OCI-LY7 (cell line): ENCODE measurements around the gene IL1RAPL2.

ENCODE experiments used
- CTCF ChIP-seq: fragments of 200-600 bp; sonication (generic); conservative IDR thresholded peaks from 2 replicates; pipeline ENCODE4 v1.5.1; 2014; ENCODE audit warnings: mild to moderate bottlenecking, antibody characterized with exemption, low read length, moderate library complexity, mixed read lengths
- EZH2phosphoT487 ChIP-seq: fragments of 200-600 bp; sonication (generic); IDR thresholded peaks from 2 replicates; pipeline ENCODE4 v1.6.1; 2018; ENCODE audit warnings: low read depth, borderline replicate concordance, mild to moderate bottlenecking, mixed run types, antibody characterized with exemption, low read length, moderate library complexity, mixed read lengths

GRCh38 chrX:105744946-105745345 is 1178.9 kb downstream of the IL1RAPL2 start:
- no peak for TF ChIP-seq CTCF
- no peak for TF ChIP-seq EZH2phosphoT487
